IMR-90 (cell line): ENCODE data around the gene QKI. TPM values are rescaled to one million over a fixed set of nuclear protein-coding genes. Genes with fewer than 3 reads are reported as not detected.

Experiments
- ATAC-seq: fragments of 200-7000 bp; cut with Tn5 transposase; 2 replicates; pipeline ENCODE4 v1.9.1; 2020; ENCODE audit warnings: low read depth, mild to moderate bottlenecking, moderate library complexity
- BruUV-seq: library from RNA; stranded (reverse); fragments of 400-500 nt; replicated peaks from 2 replicates; lab custom pipeline; 2021; lab: Mats Ljungman, UMichigan
- CTCF ChIA-PET: fragments of 300-600 bp; formaldehyde crosslinking; extraction: SDS; loops from one replicate; lab custom pipeline; 2021; ENCODE audit warnings: antibody characterized with exemption; lab: Yijun Ruan, JAX
- POLR2A ChIA-PET: fragments of 300-600 bp; sonication (Branson Sonifier 250); formaldehyde crosslinking; loops from one replicate; lab custom pipeline; 2022; ENCODE audit warnings: antibody characterized with exemption; ENCODE audit not compliant: unreplicated experiment; lab: Charles Lee
- DNase-seq: peaks from one replicate; pipeline ENCODE4 v3.0.0; 2013
- H2AFZ ChIP-seq: replicated peaks from 2 replicates; pipeline ENCODE3; 2013; ENCODE audit warnings: low read length, mild to moderate bottlenecking; ENCODE audit not compliant: poor library complexity
- H2AK5ac ChIP-seq: 2 replicates; pipeline ENCODE4 v1.6.1; 2013; ENCODE audit warnings: low read depth, low read length, inconsistent platforms
- H2AK9ac ChIP-seq: replicated peaks from 2 replicates; pipeline ENCODE3; 2013; ENCODE audit warnings: mild to moderate bottlenecking, low read depth, low read length, moderate library complexity; ENCODE audit not compliant: poor library complexity
- H2BK120ac ChIP-seq: 2 replicates; pipeline ENCODE4 v1.6.1; 2013; ENCODE audit warnings: low read depth, low read length, inconsistent platforms
- H2BK15ac ChIP-seq: 3 replicates; pipeline ENCODE4 v1.6.1; 2013; ENCODE audit warnings: low read depth, low read length, inconsistent platforms
- H2BK20ac ChIP-seq: 2 replicates; pipeline ENCODE4 v1.6.1; 2013; ENCODE audit warnings: low read depth, mild to moderate bottlenecking, inconsistent platforms, low read length, moderate library complexity
- H2BK5ac ChIP-seq: 2 replicates; pipeline ENCODE4 v1.6.1; 2013; ENCODE audit warnings: mild to moderate bottlenecking, low read depth, low read length, inconsistent platforms; ENCODE audit not compliant: poor library complexity, severe bottlenecking
- H3K14ac ChIP-seq: replicated peaks from 2 replicates; pipeline ENCODE4 v1.6.1; 2013; ENCODE audit warnings: low read depth, low read length, inconsistent platforms
- H3K18ac ChIP-seq: 2 replicates; pipeline ENCODE4 v1.6.1; 2013; ENCODE audit warnings: low read depth, low read length, control low read depth
- H3K23ac ChIP-seq: 2 replicates; pipeline ENCODE4 v1.6.1; 2013; ENCODE audit warnings: low read depth, low read length, inconsistent platforms
- H3K27ac ChIP-seq: 2 replicates; pipeline ENCODE4 v1.5.1; 2013; ENCODE audit warnings: mild to moderate bottlenecking, control low read depth, low read length; ENCODE audit not compliant: insufficient read depth
- H3K27me3 ChIP-seq: 2 replicates; pipeline ENCODE4 v1.6.1; 2013; ENCODE audit warnings: low read length; ENCODE audit not compliant: control insufficient read depth, insufficient read depth
- H3K36me3 ChIP-seq: 2 replicates; pipeline ENCODE4 v1.6.1; 2013; ENCODE audit warnings: low read length, mixed read lengths; ENCODE audit not compliant: control insufficient read depth, insufficient read depth
- H3K4ac ChIP-seq: 2 replicates; pipeline ENCODE4 v1.6.1; 2013; ENCODE audit warnings: low read depth, low read length, inconsistent platforms
- H3K4me1 ChIP-seq: 2 replicates; pipeline ENCODE4 v1.6.1; 2013; ENCODE audit warnings: low read length, mixed read lengths; ENCODE audit not compliant: control insufficient read depth, insufficient read depth
- H3K4me2 ChIP-seq: 2 replicates; pipeline ENCODE4 v1.6.1; 2013; ENCODE audit warnings: low read depth, mild to moderate bottlenecking, control low read depth, low read length, moderate library complexity
- H3K4me3 ChIP-seq: 2 replicates; pipeline ENCODE4 v1.5.1; 2013; ENCODE audit warnings: low read depth, mild to moderate bottlenecking, control low read depth, low read length, moderate library complexity; ENCODE audit not compliant: insufficient read depth
- H3K56ac ChIP-seq: 2 replicates; pipeline ENCODE4 v1.6.1; 2013; ENCODE audit warnings: low read length, inconsistent platforms; ENCODE audit not compliant: insufficient read depth; ENCODE audit errors: extremely low read depth
- H3K79me1 ChIP-seq, 2 experiments: 2 replicates each; pipeline ENCODE4 v1.6.1; 2013; ENCODE audit warnings: low read length in 2 of 2, inconsistent platforms in 1 of 2, low read depth in 1 of 2
- H3K9ac ChIP-seq: 2 replicates; pipeline ENCODE4 v1.6.1; 2013; ENCODE audit warnings: low read depth, low read length, control low read depth
- H3K9me1 ChIP-seq: 2 replicates; pipeline ENCODE4 v1.6.1; 2013; ENCODE audit warnings: low read length, inconsistent platforms; ENCODE audit not compliant: insufficient read depth
- H3K9me3 ChIP-seq: 2 replicates; pipeline ENCODE4 v1.6.1; 2013; ENCODE audit warnings: low read length; ENCODE audit not compliant: control insufficient read depth, insufficient read depth
- H4K20me1 ChIP-seq: 2 replicates; pipeline ENCODE4 v1.6.1; 2013; ENCODE audit warnings: low read length, inconsistent platforms; ENCODE audit not compliant: insufficient read depth
- H4K5ac ChIP-seq: 2 replicates; pipeline ENCODE4 v1.6.1; 2013; ENCODE audit warnings: mild to moderate bottlenecking, low read depth, low read length, control low read depth
- H4K8ac ChIP-seq, 2 experiments: 2 replicates each; pipeline ENCODE4 v1.6.1; 2013; ENCODE audit warnings: low read depth in 2 of 2, low read length in 2 of 2, control low read depth in 1 of 2, inconsistent platforms in 1 of 2
- H4K91ac ChIP-seq: 2 replicates; pipeline ENCODE4 v1.6.1; 2013; ENCODE audit warnings: low read depth, low read length, inconsistent platforms; ENCODE audit not compliant: insufficient read depth
- MAFK ChIP-seq: IDR thresholded peaks from 2 replicates; pipeline ENCODE4 v1.6.1; 2012; ENCODE audit warnings: low read depth, low read length, improper control_type of control experiment
- POLR2A ChIP-seq: IDR thresholded peaks from 2 replicates; pipeline ENCODE4 v1.6.1; 2012; ENCODE audit warnings: mild to moderate bottlenecking, low read depth, low read length
- RCOR1 ChIP-seq: IDR thresholded peaks from 2 replicates; pipeline ENCODE4 v1.6.1; 2012; ENCODE audit warnings: mild to moderate bottlenecking, low read length, improper control_type of control experiment; ENCODE audit not compliant: insufficient replicate concordance
- whole genome bisulfite sequencing, 2 experiments: methylation state at CpG; one replicate each; pipeline versions ENCODE4 v1.1.5 to v1.1.7; 2013; ENCODE audit warnings: missing lambda C conversion rate in 2 of 2; ENCODE audit not compliant: insufficient read length in 1 of 2; ENCODE audit errors: extremely low coverage in 2 of 2; 5-methylcytosine and 5-hydroxymethylcytosine counted together
- dilution Hi-C: fragments of 300-500 bp; cut with HindIII; formaldehyde crosslinking; loops from one replicate; pipeline ENCODE4 v1.14.3; 2018; ENCODE audit warnings: low sequenced_read_pairs; ENCODE audit not compliant: unreplicated experiment
- in situ Hi-C: fragments of 300-500 bp; cut with MboI; formaldehyde crosslinking; loops from 3 replicates; pipeline ENCODE4 v1.14.3; 2019; ENCODE audit warnings: low sequenced_read_pairs, inconsistent platforms, mixed read lengths
- intact Hi-C: fragments of 100-400 bp; cut with micrococcal nuclease; formaldehyde crosslinking; loops from 2 replicates; pipeline ENCODE4 v1.10.0; 2022
- polyA plus RNA-seq, 3 experiments: library from polyadenylated mRNA; depleted of rRNA; stranded (reverse); fragments of >200 nt; gene quantifications; 2 replicates each; pipeline ENCODE4 v1.2.3, GENCODE V29; 2012; ENCODE audit warnings: low replicate concordance in 1 of 3
- total RNA-seq: library from RNA; depleted of rRNA; stranded (reverse); fragments of >200 nt; gene quantifications from 2 replicates; pipeline ENCODE4 v1.2.3, GENCODE V29; 2012

QKI gene
- total and polyA plus RNA-seq, 2 of the 4 experiments (the other 2 are of a cell fraction), result 112 to 232 TPM

DNA sequence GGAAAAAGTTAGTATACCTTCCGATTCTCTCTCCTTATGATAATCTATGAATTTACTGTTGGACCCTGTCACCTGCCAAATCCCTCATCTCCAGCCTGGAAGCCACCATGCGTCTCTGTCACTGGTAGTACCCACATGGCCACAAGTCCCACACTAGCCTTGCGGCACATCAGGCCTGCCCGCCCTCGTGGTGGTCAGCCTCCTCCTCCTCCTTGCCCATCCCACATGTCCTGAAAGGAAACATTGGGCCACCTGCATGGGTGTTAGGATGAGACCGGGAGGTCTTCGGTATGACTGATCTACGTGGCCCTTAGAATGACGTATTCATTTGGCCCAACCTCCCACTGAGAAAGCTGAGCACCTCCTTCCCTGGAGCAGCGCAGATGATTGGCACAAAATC, 37.0 kb upstream of the QKI start:
- BruUV-seq, result no TSS peak
- Histone ChIP-seq H3K4me3 (no peak overlapping the region), H3K4me1 (no peaks in the 10 kb centered on the region), H3K27ac (no peak overlapping the region), H4K5ac (no peak overlapping the region), H3K79me1 (no peaks in the 10 kb centered on the region), H3K36me3 (no peaks in the 10 kb centered on the region), H3K14ac (no peak overlapping the region), H2BK15ac (no peak overlapping the region), H2AK5ac (no peak overlapping the region), H4K8ac (no peak overlapping the region), H2BK5ac (no peak overlapping the region), H3K56ac (no peak overlapping the region), H3K27me3 (no peaks in the 10 kb centered on the region), H3K4me2 (no peak overlapping the region), H3K23ac (no peak overlapping the region), H3K4ac (no peak overlapping the region), H4K20me1 (no peaks in the 10 kb centered on the region), H3K9ac (no peak overlapping the region), H2BK120ac (no peak overlapping the region), H2AK9ac (no peak overlapping the region), H3K9me1 (no peaks in the 10 kb centered on the region), H3K18ac (no peak overlapping the region), H4K91ac (no peak overlapping the region), H3K9me3 (0 out of 2 replicates have a peak, but pooled peaks cover 3% of the 10 kb centered on the region), H2AFZ (no peak overlapping the region), H2BK20ac (no peak overlapping the region)
- WGBS, 2 experiments, result no CpG with 5 or more reads among the region's 10 CpGs
- DNase-seq (no peak), ATAC-seq (no peak)
- TF ChIP-seq MAFK, result no peak
- no peak for TF ChIP-seq RCOR1
- TF ChIP-seq POLR2A, result no peak
- POLR2A ChIA-PET, result no interaction called here
- dilution Hi-C loops, result no loop called here
- CTCF ChIA-PET, result no interaction called here
- in situ Hi-C loops, result no loop called here
- intact Hi-C loops, result no loop called here
